NCI-H748 (cell line): ENCODE results near the gene CDH12.
"Not testable (repeated sequence)": the region's sequence is repeated elsewhere in the genome, so short reads cannot be mapped to it uniquely, and the experiment has no call there.

Source experiments
- DNase-seq: peaks from one replicate; lab custom pipeline; 2025; ENCODE audit not compliant: unreplicated experiment; lab: John Stamatoyannopoulos, UW

Gene CDH12

DNA sequence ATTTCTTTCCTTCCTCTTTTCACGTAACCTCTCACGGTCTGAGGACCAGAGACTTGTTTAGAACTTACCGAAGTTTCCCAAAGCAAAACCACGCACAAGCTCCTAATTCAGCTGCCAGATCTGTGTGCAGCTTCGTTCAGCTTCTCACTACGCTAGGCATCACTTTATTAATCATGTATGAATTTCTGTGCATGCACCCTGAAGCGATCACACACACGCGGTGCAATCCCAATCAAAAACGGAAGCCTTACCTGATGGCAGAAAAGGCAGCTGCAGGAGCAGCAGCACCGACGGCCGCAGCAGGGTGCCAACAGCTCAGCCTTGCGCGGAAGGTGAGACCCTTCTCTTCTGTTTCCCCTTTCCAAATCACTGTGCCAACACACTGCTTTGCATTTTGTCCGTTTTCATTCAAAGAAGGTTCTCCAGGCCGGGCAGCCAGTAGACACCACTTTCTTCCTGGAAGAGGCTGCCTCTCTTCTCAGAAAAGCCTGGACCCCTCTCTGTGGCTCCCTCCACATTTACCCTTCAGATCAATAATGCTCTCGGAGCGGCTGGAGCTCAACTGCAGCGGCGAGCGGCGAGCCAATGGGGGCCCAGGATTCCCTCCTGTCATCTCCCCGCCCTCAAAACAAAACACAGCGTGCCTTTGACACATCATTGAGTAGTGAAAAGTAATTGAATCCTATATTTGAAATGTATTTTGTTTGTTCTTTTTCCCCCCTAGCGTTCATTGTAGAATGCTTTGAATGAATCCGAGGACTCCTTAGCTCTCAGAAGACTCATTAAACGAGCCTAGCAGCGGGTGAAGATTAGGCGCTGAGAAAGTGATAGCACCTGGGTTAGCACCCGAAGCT, at the start of gene CDH12:
Gene CDH12 (minus strand): TSS at position 538 of the 854 bp plus-strand sequence.
- peak; percentile 88 for DNase-seq

DNA sequence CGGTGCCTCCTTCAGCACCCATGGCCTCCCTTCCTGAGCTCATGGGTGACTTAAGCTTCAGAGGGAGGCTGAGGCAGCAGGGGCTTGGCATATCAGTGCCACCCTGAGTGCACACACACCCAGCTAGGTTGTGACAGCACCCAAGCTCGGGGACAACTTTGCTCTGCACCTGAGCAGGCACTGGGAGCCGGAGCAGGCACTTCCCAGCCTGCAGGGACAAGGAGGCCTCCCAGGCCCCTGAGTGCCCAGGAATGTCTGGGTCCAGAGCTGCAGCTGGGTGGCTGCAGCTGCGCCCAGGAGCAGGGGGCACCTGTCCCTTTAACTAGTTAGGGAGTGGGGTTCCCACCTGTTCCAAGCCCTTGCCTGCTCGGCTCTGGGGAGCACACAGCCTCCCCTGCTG, 48.7 kb upstream of the CDH12 start:
- no peak for DNase-seq

DNA sequence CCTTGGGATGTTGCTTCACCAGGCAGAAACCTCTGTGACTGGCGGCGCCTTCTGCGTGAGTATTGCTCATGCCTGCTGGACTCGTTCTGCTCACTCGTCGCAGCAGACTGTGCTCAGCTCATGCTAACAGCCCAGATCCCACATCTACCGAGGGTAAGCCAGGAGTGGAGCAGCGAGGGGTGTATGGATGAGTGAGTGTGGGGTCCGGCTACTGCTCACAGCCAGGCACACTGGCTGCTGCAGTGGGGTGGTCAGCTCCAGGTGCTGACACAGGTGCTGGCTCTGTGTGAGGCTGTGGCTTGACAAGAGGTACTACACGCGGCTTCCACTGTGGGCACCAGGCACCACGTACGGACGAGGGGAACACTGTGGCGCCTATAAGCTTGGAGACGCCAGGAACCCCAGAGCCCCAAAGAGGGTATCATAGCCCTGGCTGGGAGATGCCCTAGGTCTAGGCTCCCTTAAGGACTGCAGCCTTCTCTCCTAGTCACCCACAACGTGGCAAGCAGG, 47.7 kb upstream of the CDH12 start:
- no peak for DNase-seq

DNA sequence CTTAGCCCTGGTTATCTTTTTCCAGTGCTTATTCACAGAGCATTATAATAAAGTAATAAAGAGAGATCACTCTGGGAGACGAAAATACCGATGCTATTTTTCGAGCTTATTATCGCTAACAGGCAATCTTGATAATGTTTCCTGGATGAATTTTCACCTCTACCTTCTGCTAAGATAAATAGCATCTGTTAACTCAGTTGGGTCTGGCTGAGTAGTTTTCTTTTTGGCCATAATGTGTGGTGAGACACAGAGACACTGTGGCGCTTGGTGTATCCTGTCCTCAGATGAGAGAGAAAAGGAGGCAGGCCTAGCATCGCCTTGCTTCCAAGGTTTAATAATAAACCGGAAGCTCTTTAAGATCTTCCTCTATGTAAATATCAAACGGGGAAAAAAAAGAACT, 46.2 kb upstream of the CDH12 start:
- no peak for DNase-seq

DNA sequence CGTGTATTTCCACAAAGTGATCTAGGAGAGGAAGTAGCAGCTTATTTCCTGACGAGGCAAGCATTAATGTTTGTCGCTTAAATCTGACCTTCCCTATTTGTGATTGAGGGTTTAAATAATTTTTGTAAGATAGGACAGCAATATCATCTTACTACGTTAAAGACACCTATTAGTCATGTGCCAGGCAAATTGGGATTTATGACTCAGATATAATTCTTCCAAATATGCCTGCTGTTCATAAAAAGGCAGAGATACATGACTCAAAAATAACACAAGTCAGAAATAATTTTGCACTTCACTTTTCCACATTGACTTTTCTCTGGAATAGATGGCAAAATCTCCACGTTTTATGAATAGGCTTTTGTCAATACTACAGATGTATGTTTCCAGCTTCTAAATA, 43.0 kb upstream of the CDH12 start:
- no peak for DNase-seq

DNA sequence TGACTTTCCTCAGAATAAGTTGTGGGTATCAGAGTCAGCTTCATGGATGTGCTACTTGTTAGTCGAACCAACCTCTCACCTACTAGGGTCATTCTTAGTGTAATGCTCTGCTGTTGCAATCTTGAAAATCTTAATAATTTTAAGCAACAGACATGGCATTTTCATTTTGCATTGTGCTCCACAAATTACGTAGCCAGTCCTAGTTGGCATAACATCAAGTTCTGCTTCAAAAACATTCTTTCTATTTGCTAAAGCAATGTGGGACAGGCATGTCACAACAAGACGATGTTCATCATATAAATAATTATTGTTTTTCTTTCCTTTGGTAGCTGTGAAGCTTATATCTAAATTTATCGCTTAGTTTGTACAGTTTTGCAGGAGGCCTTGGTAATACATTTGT, 39.3 kb upstream of the CDH12 start:
- no peak for DNase-seq

DNA sequence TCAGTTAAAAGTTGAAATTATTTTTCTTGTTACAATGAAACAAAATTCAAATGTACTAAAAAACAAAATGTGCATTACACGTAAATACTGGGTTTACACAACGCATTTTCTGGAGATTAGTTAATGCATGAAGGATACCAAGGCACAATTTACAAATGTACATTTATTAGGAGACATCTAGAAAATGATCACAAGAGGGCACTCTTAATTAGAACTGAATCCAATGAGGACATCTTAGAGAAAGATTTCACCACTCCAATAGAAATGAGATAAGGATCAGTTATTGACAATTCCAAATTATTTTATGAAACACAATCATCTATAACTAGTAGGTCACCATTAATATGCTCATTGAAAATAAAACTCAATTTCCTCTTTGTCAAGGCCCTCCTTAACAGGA, 36.6 kb upstream of the CDH12 start:
- no peak for DNase-seq

DNA sequence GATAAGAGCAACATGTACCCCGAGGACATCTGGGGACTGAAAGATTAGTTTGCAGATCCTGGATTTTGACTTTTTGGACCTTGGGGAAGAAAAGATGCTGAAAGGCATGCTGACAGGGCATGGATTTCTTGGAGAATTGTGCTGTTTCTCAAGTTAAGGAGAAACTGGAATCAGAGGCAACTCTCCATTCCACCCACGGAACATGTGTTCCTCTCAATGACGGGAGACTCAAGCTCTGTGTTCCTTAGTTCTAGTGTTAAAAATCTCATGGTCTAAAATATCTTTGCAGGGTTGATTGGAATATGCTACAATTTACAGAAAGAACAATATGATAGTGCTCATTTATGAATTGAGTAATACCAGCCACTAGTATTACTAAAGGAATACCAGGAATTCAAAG, 34.4 kb upstream of the CDH12 start:
- no peak for DNase-seq

DNA sequence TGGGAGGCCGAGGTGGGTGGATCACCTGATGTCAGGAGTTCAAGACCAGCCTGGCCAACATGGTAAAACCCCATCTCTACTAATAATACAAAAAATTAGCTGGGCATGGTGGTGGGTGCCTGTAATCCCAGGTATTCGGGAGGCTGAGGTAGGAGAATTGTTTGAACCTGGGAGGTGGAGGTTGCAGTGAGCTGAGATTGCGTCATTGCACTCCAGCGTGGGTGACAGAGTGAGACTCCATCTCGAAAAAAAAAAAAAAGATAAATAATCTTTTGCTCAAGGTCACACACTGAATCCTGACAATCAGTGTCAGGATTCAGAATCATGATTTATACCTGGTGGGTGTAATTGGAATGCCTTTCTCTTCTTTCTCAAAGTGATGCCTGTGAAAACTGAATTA, 5.8 kb upstream of the CDH12 start:
- not testable (repeated sequence) for DNase-seq

DNA sequence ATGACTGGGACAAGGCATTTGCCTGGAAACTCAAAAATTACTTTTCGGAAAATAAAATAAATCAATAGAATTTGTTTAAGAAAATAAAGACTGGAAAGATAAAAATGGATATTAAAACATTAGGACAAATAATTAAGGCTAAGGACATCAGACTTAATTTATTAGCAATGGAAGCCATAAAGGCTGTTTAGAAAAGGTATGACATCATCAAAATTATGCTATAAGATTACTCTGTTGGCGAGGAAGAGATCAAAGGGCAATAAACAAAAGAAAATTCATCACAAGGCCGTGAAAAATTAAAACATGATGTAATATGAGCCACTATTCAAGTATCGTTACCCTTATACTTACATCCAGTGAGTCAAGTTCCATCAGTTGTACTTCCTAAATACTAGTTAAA, 2.7 kb upstream of the CDH12 start:
- no peak for DNase-seq

DNA sequence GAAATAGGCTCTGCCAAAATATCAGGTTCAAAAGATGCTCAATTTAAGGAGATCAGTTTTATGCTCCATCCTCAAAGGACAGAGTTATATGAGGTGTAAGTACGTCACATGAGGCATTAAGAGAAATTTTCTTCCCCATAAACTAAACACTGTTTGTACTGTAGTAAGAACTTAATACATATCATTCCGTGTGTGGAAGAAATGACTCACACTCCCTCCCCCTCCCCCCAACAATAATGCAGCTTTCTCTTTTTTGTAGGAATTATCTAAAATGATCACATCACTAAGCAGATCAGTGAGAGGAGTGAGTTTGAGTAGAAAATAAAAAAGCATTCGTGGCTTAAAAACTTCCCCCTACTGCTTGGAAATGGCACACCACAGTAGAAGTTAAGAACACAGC, 2.2 kb downstream of the CDH12 start:
- DNase-seq = no peak

DNA sequence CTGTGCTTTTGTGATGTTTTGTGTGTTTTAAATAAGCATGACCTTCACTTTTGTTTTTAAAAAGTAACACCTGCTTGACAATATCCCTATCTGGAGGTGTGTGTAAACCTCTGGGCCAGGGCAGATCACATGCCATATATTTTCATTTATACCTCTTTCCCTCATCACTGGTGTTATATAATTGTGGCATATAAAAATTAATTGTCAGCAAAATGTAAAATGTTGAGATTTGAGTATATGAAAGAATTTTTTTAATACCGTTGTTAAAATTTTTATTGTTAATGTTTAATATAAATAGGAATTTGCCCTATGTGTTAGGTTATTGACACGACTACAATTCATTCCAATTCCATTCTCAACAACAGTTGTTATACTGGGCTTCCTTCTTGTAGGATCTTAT, 6.5 kb downstream of the CDH12 start:
- no peak for DNase-seq

DNA sequence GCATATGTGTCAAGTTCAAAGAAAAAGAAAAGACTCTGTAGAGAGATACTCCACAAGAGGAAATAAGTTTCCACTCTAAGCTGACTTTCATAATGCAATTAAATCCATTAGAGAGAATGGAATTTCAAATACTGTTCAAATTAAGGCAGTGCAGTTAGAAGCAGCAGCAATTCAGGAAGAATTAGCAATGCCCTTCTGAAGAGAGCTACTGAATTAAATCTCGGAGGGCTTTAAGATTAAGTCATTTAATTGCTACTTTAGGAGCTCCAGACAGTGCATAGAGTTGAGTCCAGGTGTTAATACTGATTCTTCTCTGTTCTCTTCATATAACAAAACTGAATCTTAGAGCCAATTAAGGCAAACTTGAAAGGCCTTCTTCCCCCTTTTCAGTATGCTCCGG, 8.5 kb downstream of the CDH12 start:
- DNase-seq = no peak

DNA sequence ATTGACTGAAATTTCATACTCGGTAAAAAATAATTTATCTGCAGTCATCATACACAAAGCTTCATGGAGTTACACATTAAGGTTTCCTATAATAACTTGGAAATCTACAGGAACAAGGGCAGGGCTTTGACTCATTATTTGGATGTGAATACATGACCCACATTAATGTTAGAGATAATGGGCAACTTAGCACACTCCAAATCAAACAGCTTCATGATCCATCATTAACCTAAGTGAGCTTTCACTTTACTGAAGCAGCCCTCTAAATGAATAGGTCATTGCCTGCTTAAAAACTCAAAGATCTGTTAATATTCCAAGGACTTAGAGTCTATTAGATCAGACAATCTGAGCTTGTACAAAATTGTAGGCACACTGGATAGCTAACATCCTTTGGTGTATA, 9.0 kb downstream of the CDH12 start:
- DNase-seq = no peak

DNA sequence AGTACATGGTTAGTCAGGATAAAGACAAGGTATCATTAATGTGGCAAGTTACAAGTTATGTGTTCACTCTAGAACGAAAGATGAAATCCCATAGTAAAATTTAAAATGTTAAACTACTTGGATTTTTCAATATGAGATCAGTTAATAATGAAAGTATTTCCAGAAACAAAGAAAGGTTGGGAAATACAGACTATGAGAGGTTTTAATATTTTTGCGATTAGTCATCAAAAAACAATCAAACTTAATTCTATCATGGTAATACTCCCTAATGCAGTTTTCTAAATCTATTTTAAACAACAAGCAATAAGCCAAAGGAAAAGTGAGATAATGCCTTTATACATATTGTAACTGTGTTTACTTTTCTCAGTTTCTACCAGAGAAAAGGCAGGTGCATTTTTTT, 10.6 kb downstream of the CDH12 start:
- no peak for DNase-seq

DNA sequence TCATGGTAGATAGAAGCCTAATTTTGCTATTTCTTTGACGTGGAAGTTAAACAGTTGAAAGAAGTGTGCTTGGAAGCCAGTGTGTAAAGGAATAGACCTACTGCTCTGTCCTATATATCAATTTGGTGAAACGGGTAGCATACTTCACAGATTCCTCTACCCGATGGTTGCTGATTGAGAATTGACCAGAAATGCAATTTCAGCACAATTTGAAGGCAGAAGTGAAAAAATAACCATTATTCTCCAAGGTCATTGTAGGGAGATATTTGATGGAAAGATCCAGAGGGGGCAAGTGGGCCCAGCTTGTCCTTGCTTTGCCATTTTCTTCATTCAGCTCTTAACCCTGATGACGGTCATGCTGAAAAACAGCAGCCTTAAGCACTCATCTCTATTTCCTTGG, 15.3 kb downstream of the CDH12 start:
- DNase-seq = no peak

DNA sequence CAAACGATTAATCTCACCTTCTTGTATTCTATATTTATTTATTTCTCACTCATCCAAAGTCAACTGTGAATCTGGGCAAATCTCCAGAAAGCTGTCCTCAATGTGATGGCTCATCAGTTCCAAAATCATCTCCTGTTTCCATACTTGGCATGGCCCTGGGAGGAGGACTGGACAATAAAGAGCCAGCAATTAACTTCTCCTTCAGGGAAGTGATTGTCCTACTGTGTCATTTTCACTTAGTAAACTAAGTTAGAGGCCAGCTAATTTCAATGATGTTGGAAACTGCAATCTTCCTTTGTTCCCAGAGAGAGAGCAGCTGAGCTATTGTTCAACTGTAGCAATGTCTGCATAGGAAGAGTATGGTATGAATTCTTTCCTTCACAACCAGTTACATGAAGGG, 17.5 kb downstream of the CDH12 start:
- peak; percentile 78 for DNase-seq

DNA sequence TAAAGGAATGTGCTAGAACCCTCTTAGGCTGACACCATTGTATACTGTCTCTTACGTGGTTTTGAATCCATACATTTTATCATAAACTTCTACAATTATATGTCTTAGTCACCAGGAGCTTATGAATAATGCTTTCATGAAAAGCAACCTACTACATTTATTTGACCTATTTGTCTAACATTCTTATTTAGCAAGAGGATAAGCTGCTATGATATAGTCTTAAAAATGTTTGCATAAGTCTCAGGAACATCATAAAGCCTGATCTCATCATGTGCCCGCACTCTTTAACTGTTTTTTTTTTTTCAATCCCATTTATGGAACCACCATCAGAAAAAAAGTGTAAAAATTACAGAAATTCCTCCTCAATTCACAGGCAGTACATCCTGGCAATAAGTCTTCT, 59.7 kb downstream of the CDH12 start:
- no peak for DNase-seq

DNA sequence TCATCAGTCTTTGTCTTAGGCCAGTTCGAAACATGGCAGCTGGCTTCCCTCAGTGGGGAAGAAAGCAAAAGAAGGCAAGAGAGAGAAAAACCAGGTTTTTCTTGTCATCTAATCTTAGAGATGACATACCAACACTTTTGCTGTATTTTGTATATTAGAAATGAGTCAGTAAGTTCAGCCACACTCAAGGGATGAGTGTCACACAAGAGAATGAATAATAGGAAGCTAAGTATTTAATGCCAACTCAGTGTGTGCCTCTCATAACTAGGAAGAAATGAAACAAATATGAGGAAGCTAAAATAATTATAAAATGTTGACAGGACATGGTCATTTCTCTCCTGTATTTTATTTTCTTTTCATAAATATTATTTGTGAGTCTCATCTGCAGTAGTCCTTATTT, 65.3 kb downstream of the CDH12 start:
- no peak for DNase-seq

DNA sequence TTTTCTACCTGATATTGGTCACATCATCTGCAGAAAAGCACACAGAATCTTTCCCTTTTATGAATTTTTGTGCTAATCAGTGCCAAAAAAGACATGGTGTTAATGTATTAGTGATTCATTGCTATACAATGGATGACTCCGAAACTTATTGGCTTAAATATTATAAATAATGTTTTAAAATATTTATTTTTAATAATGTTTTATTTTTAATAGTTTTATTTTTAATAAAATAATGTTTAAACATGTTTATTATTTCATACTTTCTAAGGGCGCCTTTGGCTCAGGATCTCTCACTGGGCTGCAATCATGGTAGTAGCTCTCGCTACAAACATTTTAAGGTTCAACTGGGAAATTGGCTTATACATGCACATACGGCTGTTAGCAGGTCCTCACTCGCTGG, 65.7 kb downstream of the CDH12 start:
- DNase-seq = no peak

DNA sequence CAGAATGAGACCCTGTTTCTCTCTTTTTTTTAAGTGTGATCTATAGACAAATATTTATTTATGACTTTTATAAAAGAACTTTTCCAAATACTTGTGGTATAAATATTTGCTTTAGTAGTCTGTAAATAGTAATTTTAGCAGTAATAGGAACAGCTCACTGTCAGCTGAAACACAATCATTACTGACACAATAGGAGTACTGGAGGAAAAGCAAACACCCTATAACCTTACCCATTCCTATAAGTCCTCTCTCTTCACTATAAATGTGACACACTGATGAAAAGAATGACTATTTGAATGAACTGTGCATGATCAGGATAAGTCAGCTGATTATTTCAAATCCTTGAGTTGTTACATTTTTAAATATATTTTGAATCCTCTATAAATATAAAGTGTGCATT, 72.4 kb downstream of the CDH12 start:
- DNase-seq = peak; percentile 61

DNA sequence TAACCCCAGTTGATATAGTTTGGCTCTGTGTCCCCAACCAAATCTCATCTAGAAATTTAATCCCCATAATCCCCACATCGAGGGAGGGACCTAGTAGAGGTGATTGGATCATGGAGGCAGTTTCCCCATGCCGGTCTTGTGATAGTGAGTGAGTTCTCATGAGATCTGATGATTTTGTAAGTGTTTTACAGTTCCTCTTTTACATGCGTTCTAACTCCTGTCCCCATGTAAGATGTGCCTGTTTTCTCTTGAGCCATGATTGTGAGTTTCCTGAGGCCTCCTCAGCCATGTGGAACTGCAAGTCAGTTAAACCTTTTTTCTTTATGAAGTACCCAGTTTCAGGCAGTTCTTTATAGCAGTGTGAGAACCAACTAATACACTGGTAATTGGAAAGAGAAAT, 73.6 kb downstream of the CDH12 start:
- no peak for DNase-seq

DNA sequence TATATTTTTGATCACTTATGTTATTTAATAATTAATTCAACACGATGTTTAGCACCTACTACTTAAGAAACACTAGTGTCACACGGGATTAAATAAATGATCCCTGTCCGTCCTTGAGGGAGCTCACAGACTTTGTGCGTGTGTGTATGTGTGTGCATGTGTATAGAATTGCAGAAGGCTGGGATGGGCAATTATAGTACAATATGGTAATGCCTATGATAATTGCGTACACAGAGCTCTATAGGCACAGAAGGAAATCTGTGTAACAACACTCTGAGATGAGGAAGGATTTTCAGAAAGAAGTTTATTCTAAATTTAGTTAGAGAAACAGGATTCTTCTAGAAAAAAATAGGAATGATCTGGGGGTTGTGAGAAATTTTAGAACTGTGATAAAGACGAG, 76.9 kb downstream of the CDH12 start:
- DNase-seq = no peak
